ENCODE data around the gene AMN1.
"Not testable (repeated sequence)": the region's sequence is repeated elsewhere in the genome, so short reads cannot be mapped to it uniquely, and the experiment has no call there.

AMN1 gene

GRCh38 chr12:31726575-31726974, 2.2 kb downstream of the AMN1 start:
- DNase-seq (ENCODE audit: low spot score): no peak
- POLR2A ChIA-PET (ENCODE audit: low non-redundant PET): no interaction called here
- CTCF ChIA-PET: no interaction called here

GRCh38 chr12:31724557-31724956, 4.3 kb downstream of the AMN1 start:
- ChIA-PET CTCF (no interaction called here), POLR2A (ENCODE audit: low non-redundant PET) (no interaction called here)
- no peak for TF ChIP-seq CTCF (conservative IDR thresholded peaks at IDR 0.05; ENCODE audit: low read depth)
- no peak overlapping the region for H3K27ac ChIP-seq
- no peak for DNase-seq (ENCODE audit: low spot score)

More at GRCh38 chr12:31726575-31726974, 2.2 kb downstream of the AMN1 start:
- no peak overlapping the region for H3K27ac ChIP-seq
- TF ChIP-seq CTCF (conservative IDR thresholded peaks at IDR 0.05; ENCODE audit: low read depth): no peak

GRCh38 chr12:31722580-31722979, 6.2 kb downstream of the AMN1 start:
- TF ChIP-seq CTCF (conservative IDR thresholded peaks at IDR 0.05; ENCODE audit: low read depth): no peak
- DNase-seq (ENCODE audit: low spot score): no peak
- ChIA-PET POLR2A (ENCODE audit: low non-redundant PET) (no interaction called here), CTCF (no interaction called here)
- H3K27ac ChIP-seq: no peak overlapping the region

GRCh38 chr12:31718542-31719198, 10.2 kb downstream of the AMN1 start:
- DNase-seq (ENCODE audit: low spot score): not testable (repeated sequence)

GRCh38 chr12:31716998-31717397, 11.8 kb downstream of the AMN1 start:
- POLR2A ChIA-PET (ENCODE audit: low non-redundant PET); H3K27ac ChIP-seq; DNase-seq (ENCODE audit: low spot score): not testable (repeated sequence)
- CTCF ChIA-PET: interaction anchor here (0.7 kb wide), 1 partner anchor 54 kb away, joined by 3 read pairs; no protein-coding TSS in a partner anchor

More at GRCh38 chr12:31718542-31719198, 10.2 kb downstream of the AMN1 start:
- CTCF ChIA-PET; H3K27ac ChIP-seq; POLR2A ChIA-PET (ENCODE audit: low non-redundant PET): not testable (repeated sequence)

GRCh38 chr12:31715283-31715825, 13.5 kb downstream of the AMN1 start:
- CTCF ChIA-PET: interaction anchor here (0.9 kb wide), 1 partner anchor 33 kb away, joined by 4 read pairs; no protein-coding TSS in a partner anchor
- DNase-seq (ENCODE audit: low spot score): no peak
- no peak overlapping the region for H3K27ac ChIP-seq
- no peak for TF ChIP-seq CTCF (conservative IDR thresholded peaks at IDR 0.05; ENCODE audit: low read depth)
- POLR2A ChIA-PET (ENCODE audit: low non-redundant PET): no interaction called here

- no peak for TF ChIP-seq CTCF (conservative IDR thresholded peaks at IDR 0.05; ENCODE audit: low read depth)
- no peak for DNase-seq (ENCODE audit: low spot score)
- POLR2A ChIA-PET (ENCODE audit: low non-redundant PET): no interaction called here
- CTCF ChIA-PET: interaction anchor here (0.5 to 0.9 kb wide), 2 partner anchors 33 to 247 kb away, joined by 3 to 4 read pairs; no protein-coding TSS in a partner anchor
- H3K27ac ChIP-seq: no peak overlapping the region
Observed at GRCh38 chr12:31714406-31715271, 14.2 kb downstream of the AMN1 start.
